ENCODE results near the gene TNP1.

TNP1 gene

DNA sequence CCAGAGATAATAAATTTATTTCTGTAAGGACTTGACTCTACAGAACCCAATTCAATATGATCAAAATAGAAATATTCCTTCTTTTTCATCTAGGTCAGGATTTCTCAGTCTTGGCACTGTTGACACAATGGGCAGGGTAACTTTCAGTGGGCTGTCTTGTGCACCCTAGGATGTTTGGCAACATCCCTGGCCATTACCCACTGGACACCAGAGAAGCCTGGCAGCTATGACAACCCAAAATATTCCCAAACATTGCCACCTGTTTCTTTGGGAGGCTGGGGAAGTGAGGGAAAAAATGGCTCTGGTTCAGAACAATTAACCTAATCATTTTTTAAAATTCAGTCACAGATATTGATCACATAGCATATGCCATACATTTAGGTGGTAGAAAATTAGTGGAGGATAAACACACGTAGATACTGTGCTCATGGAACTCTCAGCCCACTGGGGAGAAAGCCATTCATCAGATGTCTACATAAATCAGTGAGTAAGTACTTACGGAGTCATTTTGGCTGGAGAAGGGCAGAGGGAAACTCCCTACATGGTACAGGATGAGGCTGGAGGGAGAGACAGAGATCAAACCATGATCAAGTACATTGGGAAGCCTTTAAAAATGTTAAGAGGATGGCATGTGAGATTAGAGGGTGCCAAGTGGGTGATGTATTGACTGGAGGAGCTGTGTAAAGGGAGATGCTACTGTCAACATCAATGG, 718 bp upstream of the TNP1 start:
- DNase-seq (ENCODE audit: extremely low read depth, insufficient read length) = no peak
- no peaks in the 10 kb centered on the region for H3K27me3 ChIP-seq (replicated peaks; ENCODE audit: control insufficient read depth, insufficient read depth, low read length)
- TF ChIP-seq, protein P1, sequence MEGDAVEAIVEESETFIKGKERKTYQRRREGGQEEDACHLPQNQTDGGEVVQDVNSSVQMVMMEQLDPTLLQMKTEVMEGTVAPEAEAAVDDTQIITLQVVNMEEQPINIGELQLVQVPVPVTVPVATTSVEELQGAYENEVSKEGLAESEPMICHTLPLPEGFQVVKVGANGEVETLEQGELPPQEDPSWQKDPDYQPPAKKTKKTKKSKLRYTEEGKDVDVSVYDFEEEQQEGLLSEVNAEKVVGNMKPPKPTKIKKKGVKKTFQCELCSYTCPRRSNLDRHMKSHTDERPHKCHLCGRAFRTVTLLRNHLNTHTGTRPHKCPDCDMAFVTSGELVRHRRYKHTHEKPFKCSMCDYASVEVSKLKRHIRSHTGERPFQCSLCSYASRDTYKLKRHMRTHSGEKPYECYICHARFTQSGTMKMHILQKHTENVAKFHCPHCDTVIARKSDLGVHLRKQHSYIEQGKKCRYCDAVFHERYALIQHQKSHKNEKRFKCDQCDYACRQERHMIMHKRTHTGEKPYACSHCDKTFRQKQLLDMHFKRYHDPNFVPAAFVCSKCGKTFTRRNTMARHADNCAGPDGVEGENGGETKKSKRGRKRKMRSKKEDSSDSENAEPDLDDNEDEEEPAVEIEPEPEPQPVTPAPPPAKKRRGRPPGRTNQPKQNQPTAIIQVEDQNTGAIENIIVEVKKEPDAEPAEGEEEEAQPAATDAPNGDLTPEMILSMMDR (IDR thresholded peaks at IDR 0.05; ENCODE audit: insufficient read depth, low read length, poor library complexity, severe bottlenecking) = no peak

DNA sequence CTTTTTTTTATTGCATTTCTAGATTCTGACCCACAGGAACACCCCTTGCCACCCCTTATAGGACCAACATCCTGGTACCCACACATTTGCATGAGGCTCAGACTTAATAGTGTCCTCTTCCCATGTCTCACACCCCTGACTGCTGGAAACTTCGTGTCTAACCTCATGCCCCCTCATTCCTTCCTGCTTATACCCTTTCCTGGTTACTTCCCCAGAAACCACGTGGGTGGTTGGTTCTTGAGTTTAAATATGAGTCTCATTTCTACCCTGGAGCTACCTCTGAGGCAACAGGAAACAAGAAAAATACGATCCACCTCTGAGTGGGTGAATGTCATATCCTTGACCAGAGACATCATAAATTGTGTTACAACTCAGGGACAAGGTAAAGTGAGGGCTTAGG, 1.6 kb downstream of the TNP1 start:
- no peak for DNase-seq (ENCODE audit: extremely low read depth, insufficient read length)
- H3K4me3 ChIP-seq (replicated peaks; ENCODE audit: low read depth, low read length) = no peak overlapping the region
- TF ChIP-seq, protein P1 (IDR thresholded peaks at IDR 0.05; ENCODE audit: insufficient read depth, low read length, poor library complexity, severe bottlenecking) = no peak
- H3K27me3 ChIP-seq (replicated peaks; ENCODE audit: control insufficient read depth, insufficient read depth, low read length) = no peaks in the 10 kb centered on the region; the same call in 1 of the 2 replicates
- H3K36me3 ChIP-seq (ENCODE audit: control insufficient read depth, insufficient read depth, low read length) = no peaks in the 10 kb centered on the region

More for the DNA sequence above, 718 bp upstream of the TNP1 start:
- Histone ChIP-seq H3K36me3 (ENCODE audit: control insufficient read depth, insufficient read depth, low read length) (no peaks in the 10 kb centered on the region), H3K4me3 (replicated peaks; ENCODE audit: low read depth, low read length) (no peak overlapping the region)

DNA sequence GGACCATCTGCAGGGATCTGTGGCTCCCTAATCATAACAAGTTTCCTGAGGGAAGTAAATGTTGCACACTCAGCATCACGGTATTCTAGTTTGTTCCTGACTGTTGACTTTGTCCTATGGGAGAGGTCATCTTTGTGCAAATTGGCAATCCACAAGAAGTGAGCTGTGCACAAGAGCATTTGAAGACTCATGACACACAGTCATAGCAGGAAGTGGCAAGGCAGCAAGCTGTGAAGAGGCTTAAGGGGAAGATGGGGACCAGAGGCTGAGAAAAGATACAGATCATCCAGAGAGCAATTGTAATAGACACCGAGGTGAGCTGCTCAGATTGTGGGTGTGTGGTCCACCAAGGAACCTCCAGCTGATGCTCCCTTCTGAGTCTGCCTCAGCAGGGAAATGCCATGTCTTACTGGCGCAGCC, 2.7 kb downstream of the TNP1 start:
- H3K36me3 ChIP-seq (ENCODE audit: control insufficient read depth, insufficient read depth, low read length) = no peaks in the 10 kb centered on the region
- TF ChIP-seq, protein P1 (IDR thresholded peaks at IDR 0.05; ENCODE audit: insufficient read depth, low read length, poor library complexity, severe bottlenecking) = no peak
- DNase-seq (ENCODE audit: extremely low read depth, insufficient read length) = no peak
- H3K4me3 ChIP-seq (replicated peaks; ENCODE audit: low read depth, low read length) = no peak overlapping the region
- H3K27me3 ChIP-seq (replicated peaks; ENCODE audit: control insufficient read depth, insufficient read depth, low read length) = no peaks in the 10 kb centered on the region; the same call in none of the 2 replicates

DNA sequence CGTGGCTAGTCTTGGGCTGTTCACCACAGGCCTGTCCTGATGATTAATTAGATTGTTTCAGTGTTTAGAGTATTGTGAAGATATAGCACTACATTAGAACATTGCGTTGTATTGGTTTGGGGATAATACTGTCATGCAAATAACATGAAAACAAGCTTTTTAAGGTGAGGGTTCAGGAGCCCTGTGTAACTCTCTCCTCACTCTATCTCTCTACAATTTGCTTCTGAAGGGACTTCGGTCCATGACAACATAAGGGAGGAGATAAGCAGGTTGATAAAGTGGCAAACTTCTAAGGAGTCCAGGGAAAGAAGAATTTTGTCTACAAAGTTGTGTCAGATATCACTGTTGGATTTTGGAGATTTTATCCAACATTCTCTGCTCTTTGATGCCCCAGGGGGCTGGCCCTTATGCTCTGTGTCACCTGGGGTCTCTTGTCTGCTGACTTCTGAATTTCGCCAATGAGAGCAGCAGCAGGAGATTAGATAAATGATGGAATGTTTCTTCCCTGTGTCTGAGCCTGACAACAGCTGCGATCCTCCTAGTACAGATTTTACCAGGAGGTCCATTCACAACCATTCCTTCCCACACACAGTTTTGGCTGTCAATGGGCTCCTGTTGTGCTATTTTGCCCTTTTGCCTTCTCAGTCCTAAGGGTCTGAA, 3.3 kb downstream of the TNP1 start:
- no peaks in the 10 kb centered on the region for H3K36me3 ChIP-seq (ENCODE audit: control insufficient read depth, insufficient read depth, low read length)
- no peak overlapping the region for H3K4me3 ChIP-seq (replicated peaks; ENCODE audit: low read depth, low read length)
- no peak for DNase-seq (ENCODE audit: extremely low read depth, insufficient read length)
- no peaks in the 10 kb centered on the region; the same call in none of the 2 replicates for H3K27me3 ChIP-seq (replicated peaks; ENCODE audit: control insufficient read depth, insufficient read depth, low read length)
- TF ChIP-seq, protein P1 (IDR thresholded peaks at IDR 0.05; ENCODE audit: insufficient read depth, low read length, poor library complexity, severe bottlenecking) = no peak

DNA sequence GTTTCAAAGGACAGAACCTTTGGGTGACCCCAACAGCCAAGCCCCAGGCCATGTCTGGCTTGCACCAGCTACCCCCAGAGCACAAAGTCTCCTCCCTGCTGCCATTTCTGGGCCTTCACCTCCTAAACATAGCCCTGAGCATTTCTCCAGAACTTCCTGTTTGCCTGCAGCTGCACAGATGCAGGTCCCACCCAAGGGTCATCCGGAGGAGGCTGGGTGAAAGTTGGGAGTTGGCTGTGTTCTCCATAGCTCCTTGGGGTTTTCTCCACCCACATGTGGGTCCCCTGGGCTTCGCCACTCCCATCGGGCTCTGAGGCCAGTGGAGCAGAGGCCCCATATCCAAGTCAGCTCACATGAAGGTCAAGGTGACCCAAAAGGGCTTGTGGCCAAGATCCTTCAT, 4.3 kb downstream of the TNP1 start:
- H3K27me3 ChIP-seq (replicated peaks; ENCODE audit: control insufficient read depth, insufficient read depth, low read length) = no peaks in the 10 kb centered on the region; the same call in none of the 2 replicates
- no peak for DNase-seq (ENCODE audit: extremely low read depth, insufficient read length)
- H3K4me3 ChIP-seq (replicated peaks; ENCODE audit: low read depth, low read length) = no peak overlapping the region
- H3K36me3 ChIP-seq (ENCODE audit: control insufficient read depth, insufficient read depth, low read length) = no peaks in the 10 kb centered on the region
- TF ChIP-seq, protein P1 (IDR thresholded peaks at IDR 0.05; ENCODE audit: insufficient read depth, low read length, poor library complexity, severe bottlenecking) = no peak

Data from GM06990 (cell line).